Body of pancreas (tissue), 4 donors: ENCODE data around the gene SYNPO. TPM values are rescaled to one million over a fixed set of nuclear protein-coding genes. Genes with fewer than 3 reads are reported as not detected.
A peak's percentile ranks its signal among the peaks of the same experiment; 100 is the strongest.

Experiments used
- ATAC-seq: fragments of 150-250 bp; one replicate; pipeline ENCODE4 v1.9.1; 2016
- DNase-seq, 4 donors: peaks; one replicate each; pipeline ENCODE4 v3.0.0-alpha.2; 2019
- H3K27ac ChIP-seq, 4 donors: fragments of 200-600 bp; sonication (generic); 1 replicate in 3 of 4; 2 replicates in 1 of 4; pipeline versions ENCODE4 v1.5.1 to v1.6.1; 2016 to 2019; ENCODE audit warnings: mild to moderate bottlenecking in 1 of 4, mixed read lengths in 1 of 4, moderate library complexity in 1 of 4
- H3K27me3 ChIP-seq, 2 donors: fragments of 200-600 bp; sonication (generic); one replicate each; pipeline ENCODE4 v1.6.0; 2016; ENCODE audit warnings: mild to moderate bottlenecking in 1 of 2
- H3K36me3 ChIP-seq, 2 donors: fragments of 200-600 bp; sonication (generic); replicated peaks in 1 of 2; 2 replicates each; pipeline ENCODE4 v1.5.1; 2016; ENCODE audit warnings: low read depth in 2 of 2; ENCODE audit not compliant: insufficient read depth in 1 of 2
- H3K4me1 ChIP-seq: fragments of 200-600 bp; sonication (generic); one replicate; pipeline ENCODE4 v1.6.0; 2016
- H3K4me3 ChIP-seq, 2 donors: fragments of 200-600 bp; sonication (generic); 1 replicate in 1 of 2; 2 replicates in 1 of 2; pipeline ENCODE4 v1.5.1; 2016 to 2019
- H3K9me3 ChIP-seq, 3 donors: fragments of 200-600 bp; sonication (generic); 1 replicate in 2 of 3; 2 replicates in 1 of 3; pipeline ENCODE4 v1.5.1; 2016
- POLR2A ChIP-seq, 3 donors: fragments of 450-650 bp; IDR thresholded peaks; one replicate each; pipeline ENCODE4 v1.6.1; 2016; ENCODE audit warnings: antibody characterized with exemption in 3 of 3, mild to moderate bottlenecking in 2 of 3
- WGBS, 2 donors: methylation state at CpG; one replicate each; pipeline ENCODE4 v1.1.5; 2017; 5-methylcytosine and 5-hydroxymethylcytosine counted together
- intact Hi-C: fragments of 100-400 bp; cut with DNase I; formaldehyde crosslinking; loops from one replicate; pipeline ENCODE4 v1.15.1; 2023
- total RNA-seq, 2 donors: library from RNA; depleted of rRNA; stranded (reverse); fragments of >200 nt; gene quantifications; one replicate each; pipeline ENCODE4 v1.1.0, GENCODE V29; 2016
- TF ChIP-seq, protein P1 (sequence below), 7 experiments: fragments of 450-650 bp in 4 of 7; fragments of 200-600 bp in 3 of 7; sonication (generic) in 3 of 7; IDR thresholded peaks; one replicate each; pipeline ENCODE4 v1.5.1; 2016 to 2019; ENCODE audit warnings: antibody characterized with exemption in 7 of 7

SYNPO gene
- total RNA-seq, 2 donors from 2014 or later, result 18.4 to 40.9 TPM

DNA sequence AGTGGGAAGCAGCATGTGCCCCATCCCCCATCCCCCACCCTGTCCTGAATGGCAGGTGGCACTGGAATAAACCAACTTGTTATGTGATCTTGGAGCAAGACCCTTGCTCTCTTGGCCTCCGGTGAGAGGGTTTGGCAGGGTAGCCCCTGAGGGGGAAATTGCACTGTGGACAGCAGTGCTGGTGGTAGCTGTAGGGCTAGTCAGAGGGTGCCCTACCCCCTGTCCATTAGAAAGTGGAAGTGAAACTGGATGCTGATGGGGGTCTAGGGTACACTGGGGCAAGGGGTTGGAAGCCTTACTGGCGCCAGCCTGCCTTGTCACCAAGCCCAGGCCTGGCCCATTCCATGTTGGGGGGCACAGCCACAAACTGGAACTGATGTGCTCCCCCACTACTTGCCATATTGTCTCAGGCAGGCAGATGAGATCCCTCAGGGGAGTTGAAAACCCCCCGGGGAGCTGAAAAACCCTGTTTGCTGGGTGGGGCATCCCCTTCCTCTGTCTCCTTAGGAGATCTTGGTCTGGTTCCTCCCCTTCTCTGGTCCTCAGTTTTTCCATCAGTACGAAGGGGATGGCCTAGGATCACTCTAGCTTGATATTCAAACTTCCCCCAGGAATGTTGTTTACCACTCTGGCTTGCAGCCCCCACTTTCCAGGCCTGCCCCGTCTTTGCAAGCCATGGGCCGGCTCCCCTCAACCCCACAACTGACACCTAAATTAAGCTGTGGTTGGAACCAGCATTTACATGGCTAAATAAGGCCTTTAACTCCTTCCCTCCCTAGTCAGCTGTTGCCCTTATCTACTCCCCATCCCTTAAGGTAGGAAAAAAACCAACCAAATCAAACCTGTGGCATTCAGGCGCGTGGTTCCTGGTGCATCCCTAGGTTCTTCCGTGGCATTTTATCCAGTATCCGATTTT lies 14.4 kb upstream of the SYNPO start:
- H3K4me1 ChIP-seq, result peaks cover 67% of the 10 kb centered on the region
- peak overlapping the region; percentile 57 to 94 (median 90) for H3K27ac ChIP-seq

DNA sequence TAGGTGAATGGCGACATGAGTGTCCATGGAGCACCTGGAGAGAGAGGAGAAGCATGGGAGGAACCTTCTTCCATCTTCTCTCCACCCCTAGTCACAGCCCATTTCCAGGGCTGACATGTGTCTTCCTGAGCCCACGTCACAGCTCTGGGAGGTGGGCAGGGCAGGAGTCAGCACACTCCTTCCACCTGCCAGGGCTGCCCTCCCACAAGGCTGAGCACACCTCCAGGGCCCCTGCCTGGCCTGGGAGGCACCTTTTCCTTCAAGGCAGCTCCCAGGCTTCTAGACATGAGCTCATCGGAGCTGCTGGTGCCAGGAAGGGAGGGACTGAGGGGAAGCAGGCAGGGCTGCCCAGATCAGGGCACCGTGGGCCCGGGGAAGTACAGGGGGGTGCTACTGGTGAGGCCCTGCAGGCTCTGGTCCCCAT lies 13.6 kb upstream of the SYNPO start:
- intact Hi-C loops, result no loop called here
- H3K36me3 ChIP-seq, result no peaks in the 10 kb centered on the region

More for the DNA sequence above, 14.4 kb upstream of the SYNPO start:
- Histone ChIP-seq H3K27me3 (no peaks in the 10 kb centered on the region), H3K9me3 (no peaks in the 10 kb centered on the region), H3K36me3 (no peaks in the 10 kb centered on the region), H3K4me3 (peak overlapping the region in 1 of 2 donors; percentile 43)
- ATAC-seq, result no peak
- no peak for DNase-seq
- intact Hi-C loops, result no loop called here
- whole genome bisulfite sequencing, 2 donors, result 58% methylated on average over 9 to 10 of the region's 10 CpGs
- TF ChIP-seq, protein P1, sequence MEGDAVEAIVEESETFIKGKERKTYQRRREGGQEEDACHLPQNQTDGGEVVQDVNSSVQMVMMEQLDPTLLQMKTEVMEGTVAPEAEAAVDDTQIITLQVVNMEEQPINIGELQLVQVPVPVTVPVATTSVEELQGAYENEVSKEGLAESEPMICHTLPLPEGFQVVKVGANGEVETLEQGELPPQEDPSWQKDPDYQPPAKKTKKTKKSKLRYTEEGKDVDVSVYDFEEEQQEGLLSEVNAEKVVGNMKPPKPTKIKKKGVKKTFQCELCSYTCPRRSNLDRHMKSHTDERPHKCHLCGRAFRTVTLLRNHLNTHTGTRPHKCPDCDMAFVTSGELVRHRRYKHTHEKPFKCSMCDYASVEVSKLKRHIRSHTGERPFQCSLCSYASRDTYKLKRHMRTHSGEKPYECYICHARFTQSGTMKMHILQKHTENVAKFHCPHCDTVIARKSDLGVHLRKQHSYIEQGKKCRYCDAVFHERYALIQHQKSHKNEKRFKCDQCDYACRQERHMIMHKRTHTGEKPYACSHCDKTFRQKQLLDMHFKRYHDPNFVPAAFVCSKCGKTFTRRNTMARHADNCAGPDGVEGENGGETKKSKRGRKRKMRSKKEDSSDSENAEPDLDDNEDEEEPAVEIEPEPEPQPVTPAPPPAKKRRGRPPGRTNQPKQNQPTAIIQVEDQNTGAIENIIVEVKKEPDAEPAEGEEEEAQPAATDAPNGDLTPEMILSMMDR (IDR thresholded peaks at IDR 0.05), result no peak
- no peak for TF ChIP-seq POLR2A (IDR thresholded peaks at IDR 0.05)

DNA sequence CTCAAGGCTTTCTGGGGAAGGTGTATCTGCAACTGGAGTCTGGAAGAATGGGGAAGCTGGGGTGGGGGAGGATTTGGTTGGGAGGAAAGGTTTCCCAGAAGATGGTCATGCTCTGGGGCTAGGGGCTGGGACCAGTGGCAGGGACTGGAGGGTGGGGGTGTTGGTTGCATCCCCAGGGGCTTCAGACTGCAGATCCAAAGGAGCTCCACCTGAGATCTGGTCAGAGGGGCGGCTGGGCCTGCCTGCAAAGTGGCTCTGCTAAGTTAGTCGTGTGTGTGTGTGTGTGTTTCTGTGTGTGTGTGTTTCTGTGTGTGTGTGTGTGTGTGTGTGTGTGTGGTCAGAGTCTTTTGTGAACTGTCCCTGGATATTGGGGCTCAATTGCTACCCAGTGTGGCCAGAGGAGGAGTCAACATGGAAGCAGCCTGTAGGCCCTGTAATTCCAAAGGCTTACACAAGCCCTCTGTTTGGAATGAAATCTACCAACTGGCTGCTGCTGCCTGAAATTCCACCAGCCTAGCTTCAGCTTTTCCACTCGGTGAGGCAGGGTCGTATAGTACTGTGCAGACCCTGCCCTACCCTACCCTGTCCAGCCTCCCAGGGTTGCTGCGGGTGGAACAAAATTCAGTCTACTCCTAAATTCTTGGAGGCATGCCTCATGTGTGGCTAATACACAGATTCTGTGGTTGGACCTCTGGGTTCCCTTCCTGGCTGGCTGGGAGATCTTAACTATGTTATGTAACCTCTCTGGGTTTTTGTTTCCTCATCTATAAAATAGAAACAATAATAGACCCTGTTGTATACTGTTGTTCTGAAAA lies 12.5 kb upstream of the SYNPO start:
- no peak for ATAC-seq
- Histone ChIP-seq H3K27ac (peak overlapping the region; percentile 23 to 94 (median 90)), H3K4me1 (peaks cover 67% of the 10 kb centered on the region), H3K4me3 (no peak overlapping the region), H3K9me3 (no peaks in the 10 kb centered on the region), H3K36me3 (no peaks in the 10 kb centered on the region), H3K27me3 (no peaks in the 10 kb centered on the region)
- no peak for TF ChIP-seq POLR2A (IDR thresholded peaks at IDR 0.05)
- TF ChIP-seq, protein P1 (IDR thresholded peaks at IDR 0.05), result no peak
- DNase-seq, result no peak
- 63 to 73% methylated on average over 5 of the region's 5 CpGs for WGBS, 2 donors
- intact Hi-C loops, result no loop called here

More for the DNA sequence above, 13.6 kb upstream of the SYNPO start:
- Histone ChIP-seq H3K4me1 (peaks cover 67% of the 10 kb centered on the region), H3K9me3 (no peaks in the 10 kb centered on the region), H3K27ac (peak overlapping the region; percentile 57 to 94 (median 90)), H3K4me3 (no peak overlapping the region), H3K27me3 (no peaks in the 10 kb centered on the region)
- whole genome bisulfite sequencing, 2 donors, result 22 to 25% methylated on average over 2 to 5 of the region's 5 CpGs
- DNase-seq (peak; percentile 74 to 87 (median 83)), ATAC-seq (peak; percentile 76)
- TF ChIP-seq POLR2A (IDR thresholded peaks at IDR 0.05), result peak in 1 of 3 donors; percentile 49
- TF ChIP-seq, protein P1 (IDR thresholded peaks at IDR 0.05), result peak in 1 of 7 experiments; percentile 2

DNA sequence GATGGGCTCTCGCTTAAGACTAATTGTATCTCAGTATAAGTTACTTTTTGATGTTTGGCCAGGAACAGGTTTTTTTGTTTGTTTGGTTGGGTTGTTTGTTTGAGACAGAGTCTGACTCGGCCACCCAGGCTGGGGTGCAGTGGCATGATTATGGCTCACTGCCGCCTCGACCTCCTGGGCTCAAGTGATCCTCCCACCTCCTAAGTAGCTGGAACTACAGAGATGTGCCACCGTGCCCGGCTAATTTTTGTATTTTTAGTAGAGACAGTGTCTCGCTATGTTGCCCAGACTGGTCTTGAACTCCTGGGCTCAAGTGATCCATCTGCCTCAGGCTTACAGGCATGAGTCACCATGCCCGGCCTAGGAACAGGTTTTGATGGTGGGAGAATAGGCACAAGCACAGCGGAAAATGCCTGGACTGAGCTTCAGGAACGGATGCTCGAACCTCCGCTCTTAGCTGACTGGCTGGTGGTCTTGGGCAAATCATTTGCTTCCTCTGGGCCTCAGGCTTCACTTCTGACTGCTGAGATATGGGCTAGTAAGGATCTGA lies 11.4 kb upstream of the SYNPO start:
- no peaks in the 10 kb centered on the region for H3K9me3 ChIP-seq
- 83 to 85% methylated on average over 12 of the region's 12 CpGs for WGBS, 2 donors
- peak overlapping the region in 2 of 4 donors; percentile 23 to 91 for H3K27ac ChIP-seq
- DNase-seq (no peak), ATAC-seq (no peak)
- intact Hi-C loops, result no loop called here
- H3K4me1 ChIP-seq, result peaks cover 58% of the 10 kb centered on the region
- TF ChIP-seq, protein P1 (IDR thresholded peaks at IDR 0.05), result no peak
- TF ChIP-seq POLR2A (IDR thresholded peaks at IDR 0.05), result no peak
- H3K27me3 ChIP-seq, result no peaks in the 10 kb centered on the region
- H3K36me3 ChIP-seq, result no peaks in the 10 kb centered on the region
- H3K4me3 ChIP-seq, result no peak overlapping the region
